OCI-LY3 (cell line): ENCODE data around the gene CARTPT.

ENCODE experiments used
- CTCF ChIP-seq: fragments of 200-600, 300-600 bp; sonication (generic); IDR thresholded peaks from 2 replicates; pipeline ENCODE4 v1.5.1; 2014; ENCODE audit warnings: antibody characterized with exemption, low read length, low read depth
- EZH2phosphoT487 ChIP-seq: fragments of 200-600 bp; shearing (Covaris generic); IDR thresholded peaks from 2 replicates; pipeline ENCODE4 v1.6.1; 2018; ENCODE audit warnings: antibody characterized with exemption, mixed run types, low read depth

DNA sequence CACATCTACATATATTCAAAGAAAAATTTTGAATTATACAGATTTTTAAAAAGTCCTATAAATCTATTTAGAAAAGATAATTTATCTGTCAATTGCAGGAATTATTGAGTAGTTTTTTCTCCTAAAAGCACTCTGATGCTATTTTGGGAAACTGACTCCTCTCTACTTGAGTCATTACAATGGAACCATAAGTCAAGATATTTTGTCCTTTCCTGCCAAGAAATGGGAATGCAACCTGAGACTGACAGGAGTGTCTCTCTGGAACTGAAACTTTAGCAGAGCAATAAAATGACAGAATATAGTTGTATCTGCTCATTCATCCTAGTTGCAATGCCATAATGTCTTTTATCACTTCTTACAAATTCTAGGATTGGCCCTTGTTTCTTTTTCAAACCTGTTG is 48.6 kb downstream of the CARTPT start:
- TF ChIP-seq CTCF (no peak), EZH2phosphoT487 (no peak)
